ENCODE data around the gene NWD2.

Gene NWD2

GRCh38 chr4:37415845-37416369 is 171.4 kb downstream of the NWD2 start:
- Histone ChIP-seq H3K4me1 (ENCODE audit: control insufficient read depth, insufficient read depth, low read depth, low read length) (no peaks in the 10 kb centered on the region), H3K23ac (ENCODE audit: low read length in 2 of 2) (no peak overlapping the region), H3K4me3 (ENCODE audit: insufficient read depth in 1 of 2, low read depth in 1 of 2, low read length in 2 of 2) (no peak overlapping the region), H3K9ac (ENCODE audit: low read length) (no peak overlapping the region), H2BK120ac (ENCODE audit: low read depth, low read length) (no peak overlapping the region), H3K9me3 (ENCODE audit: control insufficient read depth, low read length) (no peaks in the 10 kb centered on the region), H3K27me3 (ENCODE audit: control insufficient read depth in 1 of 2, insufficient read depth in 1 of 2, low read length in 2 of 2) (no peaks in the 10 kb centered on the region), H2BK15ac (ENCODE audit: low read depth, poor library complexity, severe bottlenecking) (no peak overlapping the region), H2AFZ (ENCODE audit: low read depth, low read length) (no peak overlapping the region), H3K27ac (ENCODE audit: low read length, poor library complexity, severe bottlenecking) (no peak overlapping the region), H3K4me2 (ENCODE audit: low read length, poor library complexity, severe bottlenecking) (no peak overlapping the region), H4K8ac (ENCODE audit: low read length) (no peak overlapping the region), H3K36me3 (ENCODE audit: control insufficient read depth in 1 of 2, insufficient read depth in 2 of 2, low read depth in 1 of 2, low read length in 2 of 2) (no peaks in the 10 kb centered on the region), H3K18ac (ENCODE audit: low read depth in 1 of 2, low read length in 2 of 2) (no peak overlapping the region), H2BK12ac (ENCODE audit: low read length in 2 of 2) (no peak overlapping the region), H4K91ac (ENCODE audit: low read length) (no peak overlapping the region), H2BK5ac (ENCODE audit: low read depth, low read length, poor library complexity, severe bottlenecking) (no peak overlapping the region), H3K79me1 (replicated peaks; ENCODE audit: low read length, poor library complexity, severe bottlenecking) (no peaks in the 10 kb centered on the region), H2AK5ac (ENCODE audit: low read length, severe bottlenecking) (no peak overlapping the region), H3K14ac (ENCODE audit: low read length in 2 of 2) (no peak overlapping the region), H3K4ac (ENCODE audit: low read depth in 1 of 2, low read length in 2 of 2) (no peak overlapping the region)
- DNase-seq: no peak
- 84% methylated on average over 3 of the region's 5 CpGs for WGBS

- H3K27me3 ChIP-seq (ENCODE audit: control insufficient read depth in 1 of 2, insufficient read depth in 1 of 2, low read length in 2 of 2): no peaks in the 10 kb centered on the region
- no peak overlapping the region for H3K9ac ChIP-seq (ENCODE audit: low read length)
- H4K91ac ChIP-seq (ENCODE audit: low read length): no peak overlapping the region
- no peak overlapping the region for H2BK5ac ChIP-seq (ENCODE audit: low read depth, low read length, poor library complexity, severe bottlenecking)
- no peaks in the 10 kb centered on the region for H3K4me1 ChIP-seq (ENCODE audit: control insufficient read depth, insufficient read depth, low read depth, low read length)
- H3K18ac ChIP-seq (ENCODE audit: low read depth in 1 of 2, low read length in 2 of 2): no peak overlapping the region
- no peak overlapping the region for H3K14ac ChIP-seq (ENCODE audit: low read length in 2 of 2)
- H2BK120ac ChIP-seq (ENCODE audit: low read depth, low read length): no peak overlapping the region
- DNase-seq: no peak
- H4K8ac ChIP-seq (ENCODE audit: low read length): no peak overlapping the region
- H3K23ac ChIP-seq (ENCODE audit: low read length in 2 of 2): no peak overlapping the region
- H2AFZ ChIP-seq (ENCODE audit: low read depth, low read length): no peak overlapping the region
- H2BK12ac ChIP-seq (ENCODE audit: low read length in 2 of 2): no peak overlapping the region
- H3K79me1 ChIP-seq (replicated peaks; ENCODE audit: low read length, poor library complexity, severe bottlenecking): no peaks in the 10 kb centered on the region
- H3K4me3 ChIP-seq (ENCODE audit: insufficient read depth in 1 of 2, low read depth in 1 of 2, low read length in 2 of 2): no peak overlapping the region
- no peak overlapping the region for H2BK15ac ChIP-seq (ENCODE audit: low read depth, poor library complexity, severe bottlenecking)
- H3K9me3 ChIP-seq (ENCODE audit: control insufficient read depth, low read length): no peaks in the 10 kb centered on the region
- H2AK5ac ChIP-seq (ENCODE audit: low read length, severe bottlenecking): no peak overlapping the region
- H3K4ac ChIP-seq (ENCODE audit: low read depth in 1 of 2, low read length in 2 of 2): no peak overlapping the region
- H3K27ac ChIP-seq (ENCODE audit: low read length, poor library complexity, severe bottlenecking): no peak overlapping the region
- no peaks in the 10 kb centered on the region for H3K36me3 ChIP-seq (ENCODE audit: control insufficient read depth in 1 of 2, insufficient read depth in 2 of 2, low read depth in 1 of 2, low read length in 2 of 2)
- WGBS: 100% methylated on average over 3 of the region's 4 CpGs
- no peak overlapping the region for H3K4me2 ChIP-seq (ENCODE audit: low read length, poor library complexity, severe bottlenecking)
Measured at GRCh38 chr4:37421614-37422013, 177.1 kb downstream of the NWD2 start.

GRCh38 chr4:37422102-37422501 is 177.6 kb downstream of the NWD2 start:
- Histone ChIP-seq H3K18ac (ENCODE audit: low read depth in 1 of 2, low read length in 2 of 2) (no peak overlapping the region), H3K4me2 (ENCODE audit: low read length, poor library complexity, severe bottlenecking) (no peak overlapping the region), H3K9ac (ENCODE audit: low read length) (no peak overlapping the region), H3K4me1 (ENCODE audit: control insufficient read depth, insufficient read depth, low read depth, low read length) (no peaks in the 10 kb centered on the region), H3K79me1 (replicated peaks; ENCODE audit: low read length, poor library complexity, severe bottlenecking) (no peaks in the 10 kb centered on the region), H2AFZ (ENCODE audit: low read depth, low read length) (no peak overlapping the region), H2BK120ac (ENCODE audit: low read depth, low read length) (no peak overlapping the region), H3K4me3 (ENCODE audit: insufficient read depth in 1 of 2, low read depth in 1 of 2, low read length in 2 of 2) (no peak overlapping the region), H2BK12ac (ENCODE audit: low read length in 2 of 2) (no peak overlapping the region), H2AK5ac (ENCODE audit: low read length, severe bottlenecking) (no peak overlapping the region), H2BK15ac (ENCODE audit: low read depth, poor library complexity, severe bottlenecking) (no peak overlapping the region), H3K27me3 (ENCODE audit: control insufficient read depth in 1 of 2, insufficient read depth in 1 of 2, low read length in 2 of 2) (no peaks in the 10 kb centered on the region), H3K27ac (ENCODE audit: low read length, poor library complexity, severe bottlenecking) (no peak overlapping the region), H2BK5ac (ENCODE audit: low read depth, low read length, poor library complexity, severe bottlenecking) (no peak overlapping the region), H4K91ac (ENCODE audit: low read length) (no peak overlapping the region), H4K8ac (ENCODE audit: low read length) (no peak overlapping the region), H3K14ac (ENCODE audit: low read length in 2 of 2) (no peak overlapping the region), H3K9me3 (ENCODE audit: control insufficient read depth, low read length) (no peaks in the 10 kb centered on the region), H3K23ac (ENCODE audit: low read length in 2 of 2) (no peak overlapping the region), H3K4ac (ENCODE audit: low read depth in 1 of 2, low read length in 2 of 2) (no peak overlapping the region), H3K36me3 (ENCODE audit: control insufficient read depth in 1 of 2, insufficient read depth in 2 of 2, low read depth in 1 of 2, low read length in 2 of 2) (no peaks in the 10 kb centered on the region)
- WGBS: 77% methylated on average over 2 of the region's 2 CpGs
- no peak for DNase-seq

GRCh38 chr4:37422638-37423037 is 178.1 kb downstream of the NWD2 start:
- no peak overlapping the region for H2BK120ac ChIP-seq (ENCODE audit: low read depth, low read length)
- no peaks in the 10 kb centered on the region for H3K36me3 ChIP-seq (ENCODE audit: control insufficient read depth in 1 of 2, insufficient read depth in 2 of 2, low read depth in 1 of 2, low read length in 2 of 2)
- no peak overlapping the region for H3K14ac ChIP-seq (ENCODE audit: low read length in 2 of 2)
- no peak overlapping the region for H4K8ac ChIP-seq (ENCODE audit: low read length)
- no peak overlapping the region for H4K91ac ChIP-seq (ENCODE audit: low read length)
- 60% methylated on average over 1 of the region's 2 CpGs for WGBS
- H3K27me3 ChIP-seq (ENCODE audit: control insufficient read depth in 1 of 2, insufficient read depth in 1 of 2, low read length in 2 of 2): no peaks in the 10 kb centered on the region
- H2BK5ac ChIP-seq (ENCODE audit: low read depth, low read length, poor library complexity, severe bottlenecking): no peak overlapping the region
- no peaks in the 10 kb centered on the region for H3K79me1 ChIP-seq (replicated peaks; ENCODE audit: low read length, poor library complexity, severe bottlenecking)
- no peaks in the 10 kb centered on the region for H3K9me3 ChIP-seq (ENCODE audit: control insufficient read depth, low read length)
- H3K4ac ChIP-seq (ENCODE audit: low read depth in 1 of 2, low read length in 2 of 2): no peak overlapping the region
- H3K23ac ChIP-seq (ENCODE audit: low read length in 2 of 2): no peak overlapping the region
- H2BK15ac ChIP-seq (ENCODE audit: low read depth, poor library complexity, severe bottlenecking): no peak overlapping the region
- H3K4me1 ChIP-seq (ENCODE audit: control insufficient read depth, insufficient read depth, low read depth, low read length): no peaks in the 10 kb centered on the region
- H2AK5ac ChIP-seq (ENCODE audit: low read length, severe bottlenecking): no peak overlapping the region
- H3K4me2 ChIP-seq (ENCODE audit: low read length, poor library complexity, severe bottlenecking): no peak overlapping the region
- H2BK12ac ChIP-seq (ENCODE audit: low read length in 2 of 2): no peak overlapping the region
- H3K4me3 ChIP-seq (ENCODE audit: insufficient read depth in 1 of 2, low read depth in 1 of 2, low read length in 2 of 2): no peak overlapping the region
- H3K27ac ChIP-seq (ENCODE audit: low read length, poor library complexity, severe bottlenecking): no peak overlapping the region
- DNase-seq: no peak
- no peak overlapping the region for H2AFZ ChIP-seq (ENCODE audit: low read depth, low read length)
- H3K9ac ChIP-seq (ENCODE audit: low read length): no peak overlapping the region
- no peak overlapping the region for H3K18ac ChIP-seq (ENCODE audit: low read depth in 1 of 2, low read length in 2 of 2)

Data from mesenchymal stem cell (in vitro differentiated cells and primary cell).